ENCODE data around the gene HAPSTR1. TPM values are rescaled to one million over a fixed set of nuclear protein-coding genes. Genes with fewer than 3 reads are reported as not detected.
"Not testable (repeated sequence)": the region's sequence is repeated elsewhere in the genome, so short reads cannot be mapped to it uniquely, and the experiment has no call there.

The HAPSTR1 gene, protein sequence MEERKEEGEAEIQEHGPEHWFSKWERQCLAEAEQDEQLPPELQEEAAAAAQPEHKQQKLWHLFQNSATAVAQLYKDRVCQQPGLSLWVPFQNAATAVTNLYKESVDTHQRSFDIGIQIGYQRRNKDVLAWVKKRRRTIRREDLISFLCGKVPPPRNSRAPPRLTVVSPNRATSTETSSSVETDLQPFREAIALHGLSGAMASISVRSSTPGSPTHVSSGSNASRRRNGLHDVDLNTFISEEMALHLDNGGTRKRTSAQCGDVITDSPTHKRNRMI
- total RNA-seq: 10 to 100 TPM; 55.8 to 69.8 (median 56.0) TPM
- long read RNA-seq, donor 1, full-length matches to known transcripts: 59 of 61 reads
- long read RNA-seq, donor 1, partial matches to known transcripts: 0 of 61 reads
- long read RNA-seq, donor 1, other reads (novel, unspliced or antisense): 2 of 61 reads
- long read RNA-seq, donor 2: 0 reads

DNA sequence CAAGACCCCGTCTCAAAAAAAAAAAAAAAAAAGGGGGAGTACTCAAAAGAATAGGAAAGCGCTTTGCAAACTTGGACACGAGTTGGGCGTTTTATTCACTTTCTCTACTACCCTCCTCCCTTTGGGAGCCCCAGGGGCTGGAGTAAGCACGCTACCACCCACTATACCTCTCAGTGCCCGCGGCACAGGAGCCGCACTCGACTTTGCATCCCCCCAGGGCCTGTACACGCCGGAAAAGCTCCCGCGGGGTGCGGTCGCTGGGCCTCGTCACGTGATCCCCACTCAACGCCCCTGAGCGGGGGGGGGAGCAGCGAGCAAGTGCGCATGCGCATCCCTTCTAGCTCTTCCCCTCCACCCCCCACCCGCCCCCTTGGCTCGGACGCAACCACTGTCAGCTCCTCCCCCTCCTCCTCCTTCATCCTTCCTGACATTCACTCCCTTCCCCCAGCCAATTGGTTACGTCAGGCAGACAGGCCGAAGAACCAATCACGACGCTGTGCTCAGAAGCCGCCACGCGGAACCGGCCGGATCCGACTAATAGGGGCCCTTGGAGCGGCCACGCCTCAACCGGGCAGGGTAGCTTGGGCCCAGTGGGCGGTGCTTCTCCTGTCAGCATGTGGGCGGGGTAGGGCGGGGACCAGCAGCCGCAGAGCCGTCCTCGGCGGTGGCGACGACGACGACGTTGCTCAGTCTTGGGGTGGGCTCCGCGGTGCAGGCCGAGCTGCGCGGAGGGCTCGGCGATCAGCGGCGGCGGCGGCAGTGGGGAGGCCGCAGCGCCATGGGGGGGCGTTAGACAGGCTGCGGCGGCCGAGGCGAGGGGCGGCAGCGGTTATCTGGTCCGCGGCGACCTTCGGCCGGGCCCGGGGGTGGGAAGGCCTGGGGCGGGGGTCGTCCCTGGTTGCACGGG, at the start of gene HAPSTR1:
Gene HAPSTR1 (plus strand): TSS at position 685 of the 907 bp plus-strand sequence. CDS start 401 bp downstream, outside the sequence.
- ATAC-seq (peak; percentile 91), DNase-seq (peak; percentile 99 to 100 (median 100))
- Histone ChIP-seq H3K4me1 (ENCODE audit: low read depth) (peaks cover 32% of the 10 kb centered on the region), H3K36me3 (ENCODE audit: low read depth) (no peaks in the 10 kb centered on the region), H3K4me3 (peak within 1 kb of the TSS; percentile 95), H3K9me3 (no peaks in the 10 kb centered on the region)
- TF ChIP-seq, protein P1, sequence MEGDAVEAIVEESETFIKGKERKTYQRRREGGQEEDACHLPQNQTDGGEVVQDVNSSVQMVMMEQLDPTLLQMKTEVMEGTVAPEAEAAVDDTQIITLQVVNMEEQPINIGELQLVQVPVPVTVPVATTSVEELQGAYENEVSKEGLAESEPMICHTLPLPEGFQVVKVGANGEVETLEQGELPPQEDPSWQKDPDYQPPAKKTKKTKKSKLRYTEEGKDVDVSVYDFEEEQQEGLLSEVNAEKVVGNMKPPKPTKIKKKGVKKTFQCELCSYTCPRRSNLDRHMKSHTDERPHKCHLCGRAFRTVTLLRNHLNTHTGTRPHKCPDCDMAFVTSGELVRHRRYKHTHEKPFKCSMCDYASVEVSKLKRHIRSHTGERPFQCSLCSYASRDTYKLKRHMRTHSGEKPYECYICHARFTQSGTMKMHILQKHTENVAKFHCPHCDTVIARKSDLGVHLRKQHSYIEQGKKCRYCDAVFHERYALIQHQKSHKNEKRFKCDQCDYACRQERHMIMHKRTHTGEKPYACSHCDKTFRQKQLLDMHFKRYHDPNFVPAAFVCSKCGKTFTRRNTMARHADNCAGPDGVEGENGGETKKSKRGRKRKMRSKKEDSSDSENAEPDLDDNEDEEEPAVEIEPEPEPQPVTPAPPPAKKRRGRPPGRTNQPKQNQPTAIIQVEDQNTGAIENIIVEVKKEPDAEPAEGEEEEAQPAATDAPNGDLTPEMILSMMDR (IDR thresholded peaks at IDR 0.05): no peak
- intact Hi-C loops (cut with DNase I, micrococcal nuclease): no loop called here

DNA sequence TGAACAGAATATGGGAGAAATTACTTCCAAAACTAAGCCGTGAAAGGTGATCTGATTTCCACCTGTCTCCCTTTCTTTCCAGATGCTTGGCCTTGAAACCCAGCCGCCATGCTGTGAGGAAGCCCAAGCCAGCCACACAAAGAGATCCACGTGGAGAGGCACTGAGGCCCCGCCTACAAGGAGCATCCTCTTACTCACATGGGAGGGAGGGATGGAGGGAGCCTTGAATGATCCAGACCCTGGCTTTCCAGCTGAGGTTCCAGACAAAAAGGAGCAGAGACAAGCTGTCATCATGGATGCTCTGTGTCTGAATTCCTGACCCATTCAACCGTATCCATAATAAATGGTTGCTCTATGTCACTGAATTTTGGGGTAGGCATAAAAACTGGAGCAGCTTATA, 48.9 kb upstream of the HAPSTR1 start:
- no peaks in the 10 kb centered on the region for H3K4me1 ChIP-seq (ENCODE audit: low read depth)
- H3K4me3 ChIP-seq: no peak overlapping the region
- H3K9me3 ChIP-seq: no peaks in the 10 kb centered on the region
- TF ChIP-seq, protein P1 (IDR thresholded peaks at IDR 0.05): no peak
- H3K36me3 ChIP-seq (ENCODE audit: low read depth): no peaks in the 10 kb centered on the region
- ATAC-seq (no peak), DNase-seq (no peak)
- intact Hi-C loops (cut with DNase I, micrococcal nuclease): no loop called here

DNA sequence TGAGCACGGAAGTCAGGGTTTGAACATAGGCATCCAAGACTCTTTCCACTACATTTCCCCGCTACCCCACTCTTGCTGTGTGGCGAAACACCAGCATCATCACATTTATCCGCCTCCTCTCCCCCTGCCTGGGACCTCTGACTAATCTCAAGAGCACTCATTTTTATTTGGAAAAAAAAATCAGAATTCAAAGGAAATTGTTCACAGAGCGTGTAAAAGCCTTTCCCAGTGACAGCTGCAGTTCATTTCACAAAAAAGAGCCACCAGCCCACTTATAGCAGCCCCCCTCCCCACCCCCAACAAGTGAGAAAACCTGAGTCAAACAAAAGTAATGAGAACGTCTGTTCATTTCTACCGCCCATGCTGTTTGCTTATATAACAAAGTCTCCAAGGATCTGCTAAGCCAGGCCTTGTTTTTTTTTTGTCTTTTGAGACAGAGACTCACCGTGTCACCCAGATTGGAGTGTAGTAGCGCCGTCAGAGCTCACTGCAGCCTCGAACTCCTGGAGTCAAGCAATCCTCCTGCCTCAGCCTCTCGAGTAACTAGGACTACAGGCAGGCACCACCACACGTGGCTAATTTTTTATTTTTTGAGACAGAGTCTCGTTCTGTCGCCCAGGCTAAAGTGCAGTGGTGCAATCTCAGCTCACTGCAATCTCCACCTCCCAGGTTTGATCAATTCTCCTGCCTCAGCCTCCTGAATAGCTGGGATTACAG, 48.3 kb upstream of the HAPSTR1 start:
- DNase-seq (no peak), ATAC-seq (no peak)
- intact Hi-C loops (cut with DNase I, micrococcal nuclease): no loop called here
- Histone ChIP-seq H3K4me3 (no peak overlapping the region), H3K9me3 (no peaks in the 10 kb centered on the region), H3K4me1 (ENCODE audit: low read depth) (no peaks in the 10 kb centered on the region), H3K36me3 (ENCODE audit: low read depth) (no peaks in the 10 kb centered on the region)
- TF ChIP-seq, protein P1 (IDR thresholded peaks at IDR 0.05): no peak

DNA sequence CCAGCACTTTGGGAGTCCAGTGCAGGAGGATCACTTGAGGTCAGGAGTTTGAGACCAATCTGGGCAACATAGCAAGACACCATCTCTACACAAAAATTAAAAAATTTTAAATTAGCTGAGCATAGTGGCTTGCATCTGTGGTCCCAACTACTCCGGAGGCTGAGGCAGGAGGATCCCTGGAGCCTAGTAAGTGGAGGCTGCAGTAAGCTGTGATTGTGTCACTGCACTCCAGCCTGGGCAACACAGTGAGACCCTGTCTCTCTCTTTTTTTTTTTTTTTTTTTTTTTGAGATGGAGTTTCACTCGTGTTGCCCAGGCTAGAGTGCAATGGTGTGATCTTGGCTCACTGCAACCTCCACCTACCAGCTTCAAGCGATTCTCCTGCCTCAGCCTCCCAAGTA, 45.9 kb upstream of the HAPSTR1 start:
- H3K4me1 ChIP-seq (ENCODE audit: low read depth); H3K4me3 ChIP-seq; H3K9me3 ChIP-seq; DNase-seq; ATAC-seq; H3K36me3 ChIP-seq (ENCODE audit: low read depth); intact Hi-C loops (cut with DNase I, micrococcal nuclease): not testable (repeated sequence)

DNA sequence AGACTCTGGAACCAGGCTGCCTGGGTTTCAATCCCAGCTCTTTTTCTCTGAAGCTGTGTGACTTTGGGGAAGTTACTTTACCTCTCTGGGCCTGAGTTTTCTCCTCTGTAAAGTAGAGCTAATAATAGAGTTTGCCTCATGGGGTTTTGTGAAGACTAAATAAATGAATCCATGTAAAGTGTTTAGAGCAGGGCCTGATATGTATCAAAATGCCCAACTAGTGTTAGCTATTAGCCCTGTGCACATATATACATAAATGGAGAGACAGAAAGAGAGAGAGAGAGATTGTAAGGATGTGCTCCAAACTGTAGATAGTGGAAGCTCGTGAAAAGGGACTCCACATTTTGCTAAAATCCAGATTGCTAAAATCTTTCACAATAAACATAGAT, 44.8 kb upstream of the HAPSTR1 start:
- H3K4me3 ChIP-seq: no peak overlapping the region
- H3K36me3 ChIP-seq (ENCODE audit: low read depth): no peaks in the 10 kb centered on the region
- no peak for DNase-seq
- no peaks in the 10 kb centered on the region for H3K9me3 ChIP-seq
- intact Hi-C loops (cut with DNase I, micrococcal nuclease): no loop called here
- H3K4me1 ChIP-seq (ENCODE audit: low read depth): no peaks in the 10 kb centered on the region
- ATAC-seq: no peak
- TF ChIP-seq, protein P1 (IDR thresholded peaks at IDR 0.05): no peak

Data from mucosa of descending colon (tissue), 3 donors.